MM.1S (cell line): ENCODE results near the gene MON1B.

Experiments
- DNase-seq: peaks from one replicate; pipeline ENCODE4 v3.0.0-alpha.2; 2015
- H2AFZ ChIP-seq: fragments of 300-600 bp; sonication (generic); 2 replicates; pipeline ENCODE4 v1.6.0; 2016; ENCODE audit warnings: antibody characterized with exemption, low read length
- H3F3A ChIP-seq: fragments of 300-600 bp; sonication (generic); 2 replicates; pipeline ENCODE4 v1.6.1; 2016; ENCODE audit warnings: mild to moderate bottlenecking, antibody characterized with exemption, low read length, moderate library complexity, mixed read lengths; ENCODE audit not compliant: insufficient read depth
- H3K27ac ChIP-seq: fragments of 300-600 bp; sonication (generic); 2 replicates; pipeline ENCODE4 v1.5.1; 2016; ENCODE audit warnings: mild to moderate bottlenecking, low read length
- H3K27me3 ChIP-seq: fragments of 300-600 bp; sonication (generic); replicated peaks from 2 replicates; pipeline ENCODE4 v1.6.0; 2016; ENCODE audit warnings: low read length; ENCODE audit not compliant: insufficient read depth
- H3K36me3 ChIP-seq: fragments of 300-600 bp; sonication (generic); replicated peaks from 2 replicates; pipeline ENCODE4 v1.6.1; 2016; ENCODE audit warnings: mild to moderate bottlenecking, low read length, mixed read lengths; ENCODE audit not compliant: insufficient read depth
- H3K4me1 ChIP-seq: fragments of 300-600 bp; sonication (generic); 2 replicates; pipeline ENCODE4 v1.6.1; 2016; ENCODE audit warnings: low read length, mixed read lengths
- H3K4me2 ChIP-seq: fragments of 300-600 bp; sonication (generic); 2 replicates; pipeline ENCODE4 v1.6.0; 2016; ENCODE audit warnings: low read depth, low read length
- H3K4me3 ChIP-seq: fragments of 300-600 bp; sonication (generic); 2 replicates; pipeline ENCODE4 v1.5.1; 2016; ENCODE audit warnings: low read length, mixed read lengths
- H3K79me2 ChIP-seq: fragments of 300-600 bp; sonication (generic); 2 replicates; pipeline ENCODE4 v1.6.1; 2016; ENCODE audit warnings: mixed run types, low read length, mixed read lengths
- H3K9ac ChIP-seq: fragments of 300-600 bp; sonication (generic); 2 replicates; pipeline ENCODE4 v1.6.1; 2016; ENCODE audit warnings: low read length, mixed read lengths
- H3K9me2 ChIP-seq: fragments of 300-600 bp; sonication (generic); replicated peaks from 2 replicates; pipeline ENCODE4 v1.6.1; 2016; ENCODE audit warnings: mild to moderate bottlenecking, low read length, mixed read lengths; ENCODE audit not compliant: insufficient read depth
- H3K9me3 ChIP-seq: fragments of 300-600 bp; sonication (generic); replicated peaks from 2 replicates; pipeline ENCODE4 v1.6.1; 2016; ENCODE audit warnings: mild to moderate bottlenecking, low read length, mixed read lengths; ENCODE audit not compliant: insufficient read depth
- H4K20me1 ChIP-seq: fragments of 300-600 bp; sonication (generic); 2 replicates; pipeline ENCODE4 v1.6.1; 2016; ENCODE audit warnings: mild to moderate bottlenecking, low read length, moderate library complexity, mixed read lengths; ENCODE audit not compliant: insufficient read depth
- CTCF ChIP-seq: fragments of 300-600 bp; sonication (generic); IDR thresholded peaks from 2 replicates; pipeline ENCODE4 v1.5.1; 2016; ENCODE audit warnings: antibody characterized with exemption, low read length, mixed read lengths
- EZH2 ChIP-seq: fragments of 300-600 bp; sonication (generic); optimal IDR thresholded peaks from 2 replicates; pipeline ENCODE3; 2017; ENCODE audit warnings: low read depth, mild to moderate bottlenecking, antibody characterized with exemption, low read length, mixed read lengths
- EZH2phosphoT487 ChIP-seq: fragments of 300-600 bp; sonication (generic); IDR thresholded peaks from 2 replicates; pipeline ENCODE4 v1.6.1; 2018; ENCODE audit warnings: antibody characterized with exemption, low read length

MON1B gene

GRCh38 chr16:77197747-77198146, 6.8 kb downstream of the MON1B start:
- Histone ChIP-seq H3K36me3 (no peaks in the 10 kb centered on the region), H3F3A (no peaks in the 10 kb centered on the region), H2AFZ (no peak overlapping the region), H4K20me1 (no peaks in the 10 kb centered on the region), H3K4me1 (no peaks in the 10 kb centered on the region), H3K79me2 (peaks cover 10% of the 10 kb centered on the region), H3K27me3 (no peaks in the 10 kb centered on the region), H3K27ac (no peak overlapping the region), H3K4me3 (no peak overlapping the region), H3K9me2 (no peaks in the 10 kb centered on the region), H3K9me3 (no peaks in the 10 kb centered on the region), H3K4me2 (no peak overlapping the region), H3K9ac (no peak overlapping the region)
- TF ChIP-seq EZH2 (no peak), CTCF (no peak), EZH2phosphoT487 (no peak)
- no peak for DNase-seq

- H4K20me1 ChIP-seq: no peaks in the 10 kb centered on the region
- no peak within 1 kb of the TSS for H3K9ac ChIP-seq
- TF ChIP-seq CTCF (no peak), EZH2phosphoT487 (no peak), EZH2 (no peak)
- H3K9me2 ChIP-seq: no peaks in the 10 kb centered on the region
- H3K9me3 ChIP-seq: no peaks in the 10 kb centered on the region
- no peaks in the 10 kb centered on the region for H3K27me3 ChIP-seq
- no peaks in the 10 kb centered on the region for H3K36me3 ChIP-seq
- H2AFZ ChIP-seq: no peak within 1 kb of the TSS
- no peaks in the 10 kb centered on the region for H3F3A ChIP-seq
- H3K4me3 ChIP-seq: no peak within 1 kb of the TSS
- H3K79me2 ChIP-seq: no peaks in the 10 kb centered on the region
- no peak within 1 kb of the TSS for H3K4me2 ChIP-seq
- H3K4me1 ChIP-seq: no peaks in the 10 kb centered on the region
- H3K27ac ChIP-seq: no peak within 1 kb of the TSS
- no peak for DNase-seq
Observed at GRCh38 chr16:77199211-77199610, 8.2 kb downstream of the MON1B start, which contains the start of gene SYCE1L. Gene SYCE1L (plus strand): TSS chr16:77199408. CDS start chr16:77199452, 44 bp downstream.

GRCh38 chr16:77206533-77206932, 15.5 kb downstream of the MON1B start:
- H3K4me1 ChIP-seq: no peaks in the 10 kb centered on the region
- H3K27ac ChIP-seq: no peak overlapping the region
- H3K36me3 ChIP-seq: no peaks in the 10 kb centered on the region
- DNase-seq: no peak
- H4K20me1 ChIP-seq: no peaks in the 10 kb centered on the region
- no peaks in the 10 kb centered on the region for H3K79me2 ChIP-seq
- no peak overlapping the region for H3K9ac ChIP-seq
- H3K27me3 ChIP-seq: no peaks in the 10 kb centered on the region
- no peak overlapping the region for H2AFZ ChIP-seq
- H3K4me2 ChIP-seq: no peak overlapping the region
- TF ChIP-seq EZH2 (no peak), CTCF (no peak), EZH2phosphoT487 (no peak)
- no peaks in the 10 kb centered on the region for H3K9me2 ChIP-seq
- H3K9me3 ChIP-seq: no peaks in the 10 kb centered on the region
- H3K4me3 ChIP-seq: no peak overlapping the region
- no peaks in the 10 kb centered on the region for H3F3A ChIP-seq
